ENCODE results near the gene OR2V1. TPM values are rescaled to one million over a fixed set of nuclear protein-coding genes. Genes with fewer than 3 reads are reported as not detected.

The OR2V1 gene
- total and polyA plus RNA-seq, 2 of the 4 experiments (the other 2 are of a cell fraction): not detected

DNA sequence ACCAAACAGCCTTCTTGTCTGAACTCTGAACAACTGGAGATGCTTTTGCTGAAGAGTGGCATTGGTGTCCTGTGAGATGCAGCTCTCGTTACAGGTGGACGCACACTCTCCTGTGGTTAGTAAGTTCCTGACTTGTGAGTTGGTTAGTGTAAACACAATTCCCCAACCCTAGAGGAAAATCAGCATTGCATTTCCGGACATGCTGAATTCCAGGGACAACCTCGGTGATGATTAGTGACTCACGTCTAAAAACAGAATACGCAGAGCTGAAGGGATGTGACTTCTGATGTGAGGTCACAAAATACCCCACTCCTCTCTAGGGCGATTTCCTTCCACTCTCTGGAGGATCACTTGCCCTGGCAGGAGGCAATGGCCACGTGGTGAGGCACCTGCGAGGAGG lies 21.4 kb upstream of the OR2V1 start:
- no CpG with 5 or more reads among the region's 9 CpGs for WGBS, 2 experiments (ENCODE audit: extremely low coverage in 2 of 2, insufficient read length in 1 of 2)

More for the DNA sequence above, 21.4 kb upstream of the OR2V1 start:
- Histone ChIP-seq H2BK120ac (ENCODE audit: low read depth, low read length) (no peak overlapping the region), H3K27ac (ENCODE audit: insufficient read depth, low read length) (no peak overlapping the region), H2AK5ac (ENCODE audit: low read depth, low read length) (no peak overlapping the region), H2AK9ac (replicated peaks; ENCODE audit: low read depth, low read length, poor library complexity) (peak overlapping the region; percentile 34), H3K9ac (ENCODE audit: low read depth, low read length) (no peak overlapping the region), H3K79me1 (ENCODE audit: low read depth in 1 of 2, low read length in 2 of 2) (no peaks in the 10 kb centered on the region), H3K36me3 (ENCODE audit: control insufficient read depth, insufficient read depth, low read length) (no peaks in the 10 kb centered on the region), H3K4me2 (ENCODE audit: low read depth, low read length) (no peak overlapping the region), H2BK15ac (ENCODE audit: low read depth, low read length) (no peak overlapping the region), H3K9me1 (ENCODE audit: insufficient read depth, low read length) (no peaks in the 10 kb centered on the region), H2BK20ac (ENCODE audit: low read depth, low read length) (no peak overlapping the region; the same call in 1 of the 2 replicates), H3K56ac (ENCODE audit: extremely low read depth, insufficient read depth, low read length) (no peak overlapping the region), H4K20me1 (ENCODE audit: insufficient read depth, low read length) (no peaks in the 10 kb centered on the region), H3K23ac (ENCODE audit: low read depth, low read length) (no peak overlapping the region), H3K27me3 (ENCODE audit: control insufficient read depth, insufficient read depth, low read length) (peaks cover 4% of the 10 kb centered on the region), H3K14ac (replicated peaks; ENCODE audit: low read depth, low read length) (no peak overlapping the region), H4K8ac (ENCODE audit: low read depth in 2 of 2, low read length in 2 of 2) (peak overlapping the region in 1 of 2 experiments; percentile 56; a peak in 1 of 4 replicates), H3K9me3 (ENCODE audit: control insufficient read depth, insufficient read depth, low read length) (no peaks in the 10 kb centered on the region), H4K5ac (ENCODE audit: low read depth, low read length) (no peak overlapping the region), H3K18ac (ENCODE audit: low read depth, low read length) (no peak overlapping the region), H4K91ac (ENCODE audit: insufficient read depth, low read depth, low read length) (no peak overlapping the region), H3K4ac (ENCODE audit: low read depth, low read length) (no peak overlapping the region), H3K4me1 (ENCODE audit: control insufficient read depth, insufficient read depth, low read length) (no peaks in the 10 kb centered on the region; the same call in 1 of the 2 replicates), H2AFZ (replicated peaks; ENCODE audit: low read length, poor library complexity) (peak overlapping the region; percentile 74), H2BK5ac (ENCODE audit: low read depth, low read length, poor library complexity, severe bottlenecking) (no peak overlapping the region), H3K4me3 (ENCODE audit: insufficient read depth, low read depth, low read length) (no peak overlapping the region)
- POLR2A ChIA-PET (ENCODE audit: unreplicated experiment): no interaction called here
- dilution Hi-C loops (cut with HindIII; ENCODE audit: low sequenced_read_pairs, unreplicated experiment) (no loop called here), in situ Hi-C loops (cut with MboI; ENCODE audit: low sequenced_read_pairs) (loop anchor here (5.0 to 10.0 kb wide), 2 partner anchors 278 to 370 kb away; no protein-coding TSS in a partner anchor), intact Hi-C loops (cut with micrococcal nuclease) (no loop called here)
- CTCF ChIA-PET: no interaction called here
- DNase-seq (peak; percentile 72), ATAC-seq (ENCODE audit: low read depth) (no peak)
- TF ChIP-seq RCOR1 (IDR thresholded peaks at IDR 0.05; ENCODE audit: insufficient replicate concordance, low read length): no peak
- TF ChIP-seq RAD21 (IDR thresholded peaks at IDR 0.05; ENCODE audit: low read length): no peak
- TF ChIP-seq, protein P1, sequence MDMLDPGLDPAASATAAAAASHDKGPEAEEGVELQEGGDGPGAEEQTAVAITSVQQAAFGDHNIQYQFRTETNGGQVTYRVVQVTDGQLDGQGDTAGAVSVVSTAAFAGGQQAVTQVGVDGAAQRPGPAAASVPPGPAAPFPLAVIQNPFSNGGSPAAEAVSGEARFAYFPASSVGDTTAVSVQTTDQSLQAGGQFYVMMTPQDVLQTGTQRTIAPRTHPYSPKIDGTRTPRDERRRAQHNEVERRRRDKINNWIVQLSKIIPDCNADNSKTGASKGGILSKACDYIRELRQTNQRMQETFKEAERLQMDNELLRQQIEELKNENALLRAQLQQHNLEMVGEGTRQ (IDR thresholded peaks at IDR 0.05; ENCODE audit: low read depth, low read length): no peak; the same call in 1 of the 2 replicates
- no peak for TF ChIP-seq CEBPB (IDR thresholded peaks at IDR 0.05; ENCODE audit: low read depth, low read length)
- BruUV-seq (replicated peaks): no TSS peak
